Measurements from ENCODE around the gene TMBIM4.

- TF ChIP-seq SP1 (IDR thresholded peaks at IDR 0.05; ENCODE audit: low read depth) (no peak), CTCF (IDR thresholded peaks at IDR 0.05 in 2 of 3, conservative IDR thresholded peaks at IDR 0.05 in 1 of 3; ENCODE audit: borderline replicate concordance in 1 of 3, insufficient read depth in 1 of 3, low read depth in 2 of 3, low read length in 2 of 3) (no peak), ZNF274 (IDR thresholded peaks at IDR 0.05; ENCODE audit: low read depth, low read length) (no peak), POLR2AphosphoS5 (IDR thresholded peaks at IDR 0.05; ENCODE audit: low read depth, low read length) (no peak), CBX3 (IDR thresholded peaks at IDR 0.05; ENCODE audit: low read depth) (no peak), MAX (IDR thresholded peaks at IDR 0.05) (no peak), REST (IDR thresholded peaks at IDR 0.05; ENCODE audit: low read depth) (no peak), YY1 (IDR thresholded peaks at IDR 0.05; ENCODE audit: extremely low read depth, insufficient replicate concordance, low read depth, low read length) (no peak), POLR2A (IDR thresholded peaks at IDR 0.05; ENCODE audit: borderline replicate concordance, extremely low read depth, insufficient read depth, insufficient read length) (no peak), EZH2phosphoT487 (IDR thresholded peaks at IDR 0.05; ENCODE audit: borderline replicate concordance) (no peak), TCF7L2 (IDR thresholded peaks at IDR 0.05; ENCODE audit: borderline replicate concordance, extremely low read depth, insufficient read depth, insufficient read length) (no peak), ELF1 (IDR thresholded peaks at IDR 0.05; ENCODE audit: borderline replicate concordance, low read depth) (no peak), CEBPB (IDR thresholded peaks at IDR 0.05; ENCODE audit: low read depth) (no peak)
These were observed 3.2 kb downstream of the TMBIM4 start for GRCh38 chr12:66166561-66166960.
